Activated naive CD8-positive, alpha-beta T cell treated with anti-CD3 and anti-CD28 coated beads, Interleukin-2, amount 50 U/mL, for 24 hours (primary cell): ENCODE results near the gene COL18A1.

Experiments
- ATAC-seq: fragments of 150-1000 bp; cut with Tn5 transposase; one replicate; pipeline ENCODE4 v1.10.0; 2021
- DNase-seq: peaks from one replicate; pipeline ENCODE4 v3.0.0; 2021
- H3K27ac Mint-ChIP-seq: one replicate; pipeline ENCODE4 v1.8.0; 2021; ENCODE audit warnings: mild to moderate bottlenecking, mixed read lengths
- H3K27me3 Mint-ChIP-seq: one replicate; pipeline ENCODE4 v1.8.0; 2021; ENCODE audit warnings: mixed read lengths
- H3K36me3 Mint-ChIP-seq: one replicate; pipeline ENCODE4 v1.8.0; 2021; ENCODE audit warnings: low read depth, mixed read lengths
- H3K4me1 Mint-ChIP-seq: one replicate; pipeline ENCODE4 v1.8.0; 2021; ENCODE audit warnings: mixed read lengths
- H3K4me3 Mint-ChIP-seq: one replicate; pipeline ENCODE4 v1.8.0; 2021; ENCODE audit warnings: mild to moderate bottlenecking, moderate library complexity, mixed read lengths
- H3K9me3 Mint-ChIP-seq: one replicate; pipeline ENCODE4 v1.8.0; 2021; ENCODE audit warnings: mixed read lengths

The COL18A1 gene

GRCh38 chr21:45384656-45385548 lies 20.1 kb upstream of the COL18A1 start:
- ATAC-seq (no peak), DNase-seq (no peak)
- no peaks in the 10 kb centered on the region for H3K4me1 Mint-ChIP-seq
- H3K27me3 Mint-ChIP-seq, result peaks cover 12% of the 10 kb centered on the region
- H3K9me3 Mint-ChIP-seq, result no peaks in the 10 kb centered on the region
- H3K27ac Mint-ChIP-seq, result no peak overlapping the region
- H3K4me3 Mint-ChIP-seq, result no peak overlapping the region
- no peaks in the 10 kb centered on the region for H3K36me3 Mint-ChIP-seq

GRCh38 chr21:45385549-45386050 lies 19.4 kb upstream of the COL18A1 start:
- Mint-ChIP-seq H3K27me3 (peaks cover 9% of the 10 kb centered on the region), H3K4me3 (no peak overlapping the region), H3K9me3 (no peaks in the 10 kb centered on the region), H3K4me1 (no peaks in the 10 kb centered on the region), H3K27ac (no peak overlapping the region), H3K36me3 (no peaks in the 10 kb centered on the region)
- DNase-seq (no peak), ATAC-seq (no peak)

DNA sequence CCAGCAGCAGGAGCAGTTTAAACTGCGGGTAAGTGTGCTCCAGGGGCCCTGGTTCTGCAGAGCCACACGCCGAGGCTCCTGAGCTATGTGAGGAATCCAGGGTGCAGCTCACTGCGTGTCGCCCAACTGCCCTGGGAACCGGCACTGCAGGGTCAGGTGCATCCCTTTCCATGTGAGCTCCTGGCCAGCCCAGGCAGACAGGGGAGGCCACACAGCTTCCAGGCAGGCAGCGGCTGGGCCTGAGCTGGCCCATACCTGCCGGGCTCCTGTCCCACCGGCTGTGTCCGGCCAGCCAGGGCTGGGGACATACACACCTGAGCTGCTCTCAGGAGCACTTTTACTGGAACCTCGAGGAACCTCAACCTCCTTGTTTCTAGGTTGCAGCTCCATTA lies 18.6 kb upstream of the COL18A1 start:
- peaks cover 7% of the 10 kb centered on the region for H3K27me3 Mint-ChIP-seq
- no peaks in the 10 kb centered on the region for H3K4me1 Mint-ChIP-seq
- DNase-seq, result no peak

GRCh38 chr21:45386728-45387371 lies 18.1 kb upstream of the COL18A1 start:
- no peak for ATAC-seq
- H3K36me3 Mint-ChIP-seq, result no peaks in the 10 kb centered on the region
- H3K9me3 Mint-ChIP-seq, result no peaks in the 10 kb centered on the region
- H3K27ac Mint-ChIP-seq, result no peak overlapping the region
- H3K4me1 Mint-ChIP-seq, result no peaks in the 10 kb centered on the region
- no peak for DNase-seq
- peaks cover 7% of the 10 kb centered on the region for H3K27me3 Mint-ChIP-seq
- no peak overlapping the region for H3K4me3 Mint-ChIP-seq

More for the DNA sequence above, 18.6 kb upstream of the COL18A1 start:
- Mint-ChIP-seq H3K4me3 (no peak overlapping the region), H3K9me3 (no peaks in the 10 kb centered on the region), H3K36me3 (no peaks in the 10 kb centered on the region), H3K27ac (no peak overlapping the region)
- ATAC-seq, result no peak

DNA sequence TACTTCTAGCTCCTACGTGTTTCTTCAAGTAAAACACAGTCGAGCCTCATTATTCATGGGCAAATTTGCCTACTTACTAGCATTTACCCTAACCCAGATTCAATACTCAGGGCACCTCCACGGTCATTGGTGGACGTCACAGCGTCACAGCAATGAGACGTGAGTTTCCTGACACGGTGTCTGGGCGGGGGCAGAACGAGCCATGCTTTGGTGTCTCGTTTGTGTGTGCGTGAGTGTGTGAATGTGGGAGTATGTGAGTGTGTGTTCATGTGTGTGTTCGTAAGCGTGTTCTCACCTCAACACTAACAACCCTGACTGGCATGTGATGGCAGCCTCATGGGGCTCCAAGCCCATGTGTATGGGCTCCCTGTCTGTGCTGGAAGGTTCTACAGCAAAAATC lies 17.5 kb upstream of the COL18A1 start:
- Mint-ChIP-seq H3K27ac (no peak overlapping the region), H3K4me1 (no peaks in the 10 kb centered on the region), H3K4me3 (no peak overlapping the region), H3K27me3 (peaks cover 7% of the 10 kb centered on the region), H3K36me3 (no peaks in the 10 kb centered on the region), H3K9me3 (no peaks in the 10 kb centered on the region)
- no peak for ATAC-seq
- no peak for DNase-seq

DNA sequence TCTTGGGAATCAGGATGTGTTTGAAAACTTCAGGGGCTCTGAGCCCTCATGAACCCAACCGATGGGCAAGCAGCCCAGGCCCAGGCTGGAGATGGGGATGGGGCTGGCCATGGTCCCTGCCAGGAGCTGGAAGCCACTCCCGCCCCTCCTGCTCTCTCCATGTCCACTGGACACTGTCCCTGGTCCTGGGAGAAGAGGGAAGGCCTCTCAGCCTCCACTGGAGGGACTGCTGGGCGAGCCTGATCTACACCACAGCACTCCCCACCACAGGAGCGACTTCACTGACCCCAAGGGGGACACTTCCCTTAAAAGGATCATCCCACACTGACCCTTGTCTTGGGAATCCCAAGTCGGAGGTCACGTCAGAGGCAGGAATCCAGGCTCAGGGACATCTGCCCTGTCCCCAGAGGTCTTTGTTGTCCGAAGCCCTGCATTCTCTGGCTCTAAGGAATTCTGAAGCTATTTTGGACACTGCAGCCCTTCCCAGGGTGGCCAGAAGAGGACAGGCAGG lies 16.9 kb upstream of the COL18A1 start:
- H3K36me3 Mint-ChIP-seq, result no peaks in the 10 kb centered on the region

DNA sequence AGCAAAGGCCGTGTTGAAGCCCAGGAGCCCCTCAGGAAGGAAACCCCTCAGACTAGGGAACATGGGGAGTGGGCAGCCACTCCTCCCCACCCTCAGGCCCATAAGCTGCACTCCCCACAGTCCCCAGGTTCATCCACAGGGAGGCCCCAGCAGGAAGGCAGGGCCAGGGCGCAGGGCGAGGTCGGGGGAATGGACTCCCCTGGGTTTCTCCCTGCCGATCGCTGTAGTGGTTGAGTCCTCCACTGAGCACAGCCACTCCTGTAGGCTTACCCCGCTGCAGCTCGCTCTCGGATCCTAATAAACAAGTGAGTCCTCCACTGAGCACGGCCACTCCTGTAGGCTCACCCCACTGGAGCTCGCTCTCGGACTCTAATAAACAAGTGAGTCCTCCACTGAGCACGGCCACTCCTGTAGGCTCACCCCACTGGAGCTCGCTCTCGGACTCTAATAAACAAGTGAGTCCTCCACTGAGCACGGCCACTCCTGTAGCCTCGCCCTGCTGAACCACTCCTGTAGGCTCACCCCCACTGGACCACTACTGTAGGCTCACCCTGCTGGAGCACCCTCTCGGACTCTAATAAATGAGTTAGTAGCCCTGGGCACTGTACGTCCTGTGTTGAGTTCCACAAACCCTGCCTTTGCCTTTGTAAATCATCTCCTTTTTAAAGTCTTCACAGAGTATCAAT lies 16.2 kb upstream of the COL18A1 start:
- ATAC-seq, result peak; percentile 5
- Mint-ChIP-seq H3K4me3 (no peak overlapping the region), H3K36me3 (no peaks in the 10 kb centered on the region), H3K9me3 (no peaks in the 10 kb centered on the region), H3K4me1 (no peaks in the 10 kb centered on the region), H3K27me3 (peaks cover 7% of the 10 kb centered on the region), H3K27ac (no peak overlapping the region)
- DNase-seq, result no peak

More for the DNA sequence above, 16.9 kb upstream of the COL18A1 start:
- Mint-ChIP-seq H3K4me1 (no peaks in the 10 kb centered on the region), H3K4me3 (no peak overlapping the region), H3K9me3 (no peaks in the 10 kb centered on the region), H3K27me3 (peaks cover 7% of the 10 kb centered on the region), H3K27ac (no peak overlapping the region)
- no peak for DNase-seq
- ATAC-seq, result no peak

GRCh38 chr21:45390121-45390751 lies 14.7 kb upstream of the COL18A1 start:
- H3K27me3 Mint-ChIP-seq, result peaks cover 4% of the 10 kb centered on the region
- DNase-seq, result no peak
- ATAC-seq, result no peak
- H3K4me1 Mint-ChIP-seq, result no peaks in the 10 kb centered on the region
- H3K27ac Mint-ChIP-seq, result no peak overlapping the region
- H3K9me3 Mint-ChIP-seq, result no peaks in the 10 kb centered on the region
- H3K4me3 Mint-ChIP-seq, result no peak overlapping the region
- no peaks in the 10 kb centered on the region for H3K36me3 Mint-ChIP-seq

- H3K27ac Mint-ChIP-seq, result no peak overlapping the region
- H3K27me3 Mint-ChIP-seq, result no peaks in the 10 kb centered on the region
- H3K9me3 Mint-ChIP-seq, result no peaks in the 10 kb centered on the region
- no peak overlapping the region for H3K4me3 Mint-ChIP-seq
- no peaks in the 10 kb centered on the region for H3K36me3 Mint-ChIP-seq
- H3K4me1 Mint-ChIP-seq, result peaks cover 2% of the 10 kb centered on the region
- DNase-seq (no peak), ATAC-seq (no peak)
Measured at GRCh38 chr21:45390831-45391742, 13.9 kb upstream of the COL18A1 start.

GRCh38 chr21:45391743-45392572 lies 13.0 kb upstream of the COL18A1 start:
- ATAC-seq (no peak), DNase-seq (no peak)
- Mint-ChIP-seq H3K27me3 (no peaks in the 10 kb centered on the region), H3K27ac (no peak overlapping the region), H3K36me3 (no peaks in the 10 kb centered on the region), H3K4me1 (peaks cover 6% of the 10 kb centered on the region), H3K9me3 (no peaks in the 10 kb centered on the region), H3K4me3 (no peak overlapping the region)

GRCh38 chr21:45392573-45392971 lies 12.4 kb upstream of the COL18A1 start:
- ATAC-seq, result no peak
- H3K36me3 Mint-ChIP-seq, result no peaks in the 10 kb centered on the region
- no peaks in the 10 kb centered on the region for H3K27me3 Mint-ChIP-seq
- H3K9me3 Mint-ChIP-seq, result no peaks in the 10 kb centered on the region
- peaks cover 6% of the 10 kb centered on the region for H3K4me1 Mint-ChIP-seq
- H3K27ac Mint-ChIP-seq, result no peak overlapping the region
- H3K4me3 Mint-ChIP-seq, result no peak overlapping the region
- DNase-seq, result no peak

DNA sequence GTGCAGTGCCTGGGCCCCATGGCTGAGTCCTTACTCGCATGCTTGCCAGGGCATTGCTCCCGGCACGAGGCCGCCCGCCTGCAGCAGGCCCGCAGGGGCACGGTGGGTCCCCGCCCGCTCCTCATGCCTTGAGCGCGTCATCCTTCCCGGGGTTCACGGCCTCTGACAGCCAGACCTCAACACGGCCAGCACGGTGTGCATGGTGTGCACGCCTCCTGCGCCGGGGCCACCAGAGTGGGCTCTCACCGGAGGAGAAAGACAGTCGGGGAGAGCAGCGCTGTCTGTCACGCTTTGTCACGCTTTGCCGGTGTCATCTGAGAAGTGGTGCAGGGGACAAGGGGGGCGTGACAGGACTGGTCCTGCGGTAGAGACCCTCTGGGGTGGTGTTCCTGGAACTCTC lies 11.9 kb upstream of the COL18A1 start:
- no peak for ATAC-seq
- no peak overlapping the region for H3K27ac Mint-ChIP-seq
- no peaks in the 10 kb centered on the region for H3K9me3 Mint-ChIP-seq
- H3K4me1 Mint-ChIP-seq, result peaks cover 6% of the 10 kb centered on the region
- no peaks in the 10 kb centered on the region for H3K27me3 Mint-ChIP-seq
- no peak overlapping the region for H3K4me3 Mint-ChIP-seq
- H3K36me3 Mint-ChIP-seq, result no peaks in the 10 kb centered on the region
- DNase-seq, result no peak
